Stimulated activated CD4-positive, alpha-beta T cell treated with anti-CD3 and anti-CD28 coated beads, Interleukin-1b, Interleukin-23, amount 100 ng/mL, for 24 hours (primary cell): ENCODE results near the gene MLF2.
"Not testable (repeated sequence)": the region's sequence is repeated elsewhere in the genome, so short reads cannot be mapped to it uniquely, and the experiment has no call there.

Experiments
- DNase-seq, 4 experiments: peaks; one replicate each; pipeline ENCODE4 v3.0.0-alpha.2; 2020; ENCODE audit warnings: low read depth in 4 of 4, low spot score in 1 of 4

Gene MLF2

DNA sequence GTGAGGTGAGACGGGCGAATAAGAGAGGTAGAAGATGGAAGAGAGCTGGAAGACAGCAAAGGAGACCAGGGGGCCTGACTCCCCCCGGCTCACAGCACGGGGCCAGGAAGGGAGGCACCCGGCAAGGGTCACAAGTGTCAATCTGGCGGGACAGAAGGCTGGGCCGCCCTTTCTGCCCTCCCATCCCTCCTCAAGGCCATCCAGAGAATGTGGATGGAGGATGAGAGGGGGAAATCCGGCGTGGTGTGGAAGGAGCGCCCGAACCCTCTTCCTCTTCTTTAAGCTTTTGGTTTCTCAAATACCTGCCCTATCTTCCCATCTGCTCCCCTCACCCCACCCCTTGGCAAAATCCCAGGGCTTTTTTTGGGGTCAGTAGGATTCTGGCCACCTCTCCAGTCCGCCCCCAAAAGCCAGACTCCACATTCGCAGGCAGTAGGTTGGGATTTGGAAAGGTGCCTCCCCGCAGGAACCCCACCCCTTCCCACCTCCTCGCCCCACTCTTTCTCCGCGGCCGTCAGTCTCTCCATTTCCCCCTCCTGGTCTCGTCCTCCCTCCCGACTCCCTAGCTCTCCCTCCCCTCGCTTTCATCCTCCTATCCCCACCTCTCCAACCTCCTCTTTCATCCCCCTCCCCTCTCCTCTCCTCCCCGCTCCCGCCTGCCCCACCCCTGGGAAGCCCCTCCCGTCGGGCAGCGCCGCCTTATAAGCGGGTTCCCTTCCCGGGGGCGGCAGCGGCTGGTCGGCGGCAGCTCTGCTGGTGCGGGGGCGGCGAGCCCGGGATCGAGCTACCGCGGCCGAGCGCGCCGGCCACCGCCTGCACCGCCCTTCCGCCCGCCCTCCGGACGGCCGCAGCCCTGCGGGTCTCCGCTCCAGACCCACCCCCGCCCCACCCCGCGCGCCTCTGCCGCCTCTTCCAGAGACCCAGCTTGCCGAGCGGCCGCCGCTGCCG, 13.0 kb upstream of the MLF2 start, which contains the start of gene PTMS:
TSS of gene PTMS (plus strand) at position 730 of the 948 bp plus-strand sequence. CDS start 343 bp downstream, outside the sequence.
- DNase-seq, result no peak

GRCh38 chr12:6765048-6765633, 12.2 kb upstream of the MLF2 start:
- no peak for DNase-seq

- DNase-seq, result no peak
Measured at GRCh38 chr12:6764011-6764828, 11.3 kb upstream of the MLF2 start.

DNA sequence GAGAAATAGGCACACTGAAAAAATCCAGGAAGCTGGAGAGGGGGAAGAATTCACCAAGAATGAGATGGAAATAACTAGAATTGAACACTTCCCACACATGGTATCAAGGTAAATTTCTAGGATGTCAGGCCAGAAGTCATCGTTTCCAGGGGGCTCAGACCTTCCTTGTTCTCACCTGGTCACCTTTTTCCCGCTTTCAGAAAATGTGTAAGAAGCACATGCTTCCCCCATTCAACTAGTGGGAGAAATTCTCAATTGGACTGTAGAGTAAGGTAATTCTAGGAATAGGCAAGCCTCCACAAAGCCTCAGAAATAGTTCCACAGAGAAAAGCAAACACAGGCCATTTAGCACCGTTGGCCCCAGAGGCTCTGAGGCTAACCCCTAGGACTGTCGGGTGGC, 10.4 kb upstream of the MLF2 start:
- DNase-seq, result no peak

DNA sequence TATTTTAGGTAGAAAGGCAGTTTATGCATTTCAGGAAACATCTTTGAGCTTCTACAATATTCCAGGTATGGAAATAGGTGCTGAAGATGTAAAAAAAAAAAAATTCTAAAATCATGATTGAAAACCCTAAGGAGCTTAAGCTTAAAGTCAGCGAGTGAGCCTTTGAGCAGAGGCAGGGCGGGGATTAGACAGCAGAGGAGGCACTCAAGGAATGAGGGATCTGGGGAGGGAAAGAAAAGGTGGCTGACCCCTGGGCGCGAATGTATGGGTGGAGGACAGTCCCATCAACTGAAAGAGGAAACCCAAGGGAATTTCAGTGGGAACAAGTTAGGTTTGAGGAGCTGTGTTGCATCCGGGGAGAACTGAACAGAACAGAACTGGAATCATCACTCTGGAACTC, 6.8 kb upstream of the MLF2 start:
- no peak for DNase-seq

DNA sequence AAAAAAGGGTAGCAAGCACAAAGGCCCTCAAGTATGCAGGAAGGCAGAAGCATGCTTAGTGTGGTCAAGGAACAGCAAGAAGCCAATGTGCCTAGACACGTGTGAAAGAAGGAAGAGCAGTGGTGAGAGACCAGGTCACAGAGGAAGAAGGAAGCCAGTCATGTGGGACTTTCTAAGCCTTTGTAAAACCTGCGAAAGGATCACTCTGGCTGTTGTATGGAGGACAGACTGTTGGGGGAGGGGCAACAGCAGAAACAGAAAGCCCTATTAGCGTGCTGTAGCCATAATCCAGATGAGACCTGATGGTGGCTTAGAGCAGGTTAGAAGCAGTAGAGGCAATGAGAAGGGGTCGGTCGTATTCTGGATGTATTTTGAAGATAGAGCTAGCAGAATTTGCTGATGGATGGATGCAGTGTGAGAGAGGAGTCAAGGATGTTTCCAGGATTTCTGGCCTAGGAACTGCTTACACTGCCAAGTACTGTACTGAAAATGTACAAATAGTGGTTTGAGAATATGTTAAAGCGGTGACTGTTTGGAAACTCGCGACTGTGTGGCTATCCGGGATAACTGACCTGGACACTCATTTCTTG, 5.7 kb upstream of the MLF2 start:
- DNase-seq, result no peak

- DNase-seq, result no peak
Measured at GRCh38 chr12:6757028-6757690, 4.2 kb upstream of the MLF2 start.

DNA sequence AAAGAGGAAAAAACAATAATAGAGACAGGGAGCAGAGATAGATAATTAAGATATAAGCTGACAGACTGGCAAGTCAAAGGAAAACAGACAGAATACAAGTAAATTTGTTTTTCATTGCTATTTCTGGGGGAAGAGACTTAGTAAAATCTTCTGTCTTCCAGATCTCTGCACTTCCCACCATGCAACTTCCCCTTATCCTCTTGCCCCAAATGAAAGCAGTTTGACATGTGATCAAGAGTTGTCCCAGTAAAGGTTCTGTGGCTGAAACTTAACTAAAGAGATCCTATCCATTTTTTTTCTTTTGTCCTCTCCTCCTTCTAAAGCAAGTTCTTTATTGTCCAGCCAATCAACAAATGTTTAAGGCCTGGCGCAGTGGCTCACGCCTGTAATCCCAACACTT, 1.5 kb upstream of the MLF2 start:
- DNase-seq, result no peak

- DNase-seq, result no peak
Measured at GRCh38 chr12:6753772-6754356, 923 bp upstream of the MLF2 start.

GRCh38 chr12:6752167-6752920, 597 bp downstream of the MLF2 start:
- DNase-seq, result no peak

- no peak for DNase-seq
Measured at GRCh38 chr12:6751767-6752166, 1.2 kb downstream of the MLF2 start.

- no peak for DNase-seq
Measured at GRCh38 chr12:6750506-6750905, 2.4 kb downstream of the MLF2 start.

- no peak for DNase-seq
Measured at GRCh38 chr12:6748761-6749160, 4.2 kb downstream of the MLF2 start.

- no peak for DNase-seq
Measured at GRCh38 chr12:6747216-6747615, 5.7 kb downstream of the MLF2 start.

DNA sequence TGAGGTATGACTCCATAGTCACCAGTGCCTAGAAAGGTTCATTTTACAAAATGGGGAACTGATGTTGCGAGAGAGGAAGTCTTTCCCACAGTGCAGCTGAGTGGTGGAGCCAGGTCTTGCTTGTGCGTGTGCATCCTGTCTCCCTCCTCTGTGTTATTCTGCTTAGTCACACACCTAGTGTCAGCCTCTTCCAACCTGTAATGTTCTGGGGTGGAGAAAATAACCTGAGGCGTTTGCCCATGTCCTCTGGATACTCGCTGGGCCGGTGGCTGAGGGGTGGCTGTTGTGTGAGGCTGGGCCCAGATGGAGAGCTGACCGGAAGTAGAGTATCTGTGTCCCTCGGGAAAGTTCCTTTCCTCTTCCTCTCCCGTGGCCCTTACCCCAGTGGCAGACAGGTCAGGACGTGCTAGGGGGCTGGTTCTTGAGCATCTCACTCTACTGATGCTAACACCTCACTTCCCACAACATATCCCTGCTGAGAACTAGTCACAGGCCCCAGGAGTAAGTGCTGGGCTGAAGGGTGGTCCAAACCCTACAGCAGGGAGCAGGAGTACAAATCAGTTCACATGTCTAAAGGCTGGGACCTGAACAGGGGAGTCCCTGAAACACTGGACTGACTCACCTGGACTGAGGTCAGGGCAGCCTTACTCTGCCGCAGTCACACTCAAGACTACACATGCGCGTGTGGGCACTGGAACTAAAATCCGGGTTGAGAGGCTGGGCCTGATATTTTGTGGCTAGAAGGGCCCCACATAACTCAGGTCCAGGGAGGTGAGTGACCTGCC, 7.0 kb downstream of the MLF2 start:
- no peak for DNase-seq

DNA sequence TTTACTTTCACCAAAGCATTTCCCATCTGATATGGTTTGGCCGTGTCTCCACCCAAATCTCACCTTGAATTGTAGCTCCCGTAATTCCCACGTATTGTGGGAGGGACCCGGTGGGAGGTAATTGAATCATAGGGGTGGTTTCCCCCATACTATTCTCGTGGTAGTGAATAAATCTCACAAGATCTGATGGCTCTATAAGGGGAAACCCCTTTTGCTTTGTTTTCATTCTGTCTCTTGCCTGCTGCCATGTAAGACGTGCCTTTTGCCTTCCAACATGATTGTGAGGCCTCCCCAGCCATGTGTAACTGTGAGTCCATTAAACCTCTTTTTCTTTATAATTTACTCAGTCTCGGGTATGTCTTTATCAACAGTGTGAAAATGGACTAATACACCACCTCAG, 9.6 kb downstream of the MLF2 start:
- DNase-seq, result not testable (repeated sequence)

DNA sequence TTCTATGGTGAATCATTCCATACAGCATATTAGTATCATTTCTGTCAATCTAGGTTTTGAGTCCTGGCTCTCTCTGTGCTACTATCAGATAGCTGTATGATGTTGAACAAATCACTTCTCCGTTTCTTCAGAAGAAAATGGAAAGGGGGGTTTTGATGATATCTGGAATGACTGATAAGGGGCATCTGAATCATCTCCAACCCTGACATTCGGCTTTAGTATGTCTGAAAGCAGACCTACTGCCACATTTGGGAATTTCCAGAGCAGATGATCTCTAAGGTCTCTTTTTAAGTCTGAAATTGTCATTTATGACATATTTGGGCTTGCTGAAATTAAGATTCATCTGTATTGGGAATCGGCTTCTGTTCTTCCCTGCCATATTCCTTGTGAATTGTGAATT, 10.1 kb downstream of the MLF2 start:
- no peak for DNase-seq

DNA sequence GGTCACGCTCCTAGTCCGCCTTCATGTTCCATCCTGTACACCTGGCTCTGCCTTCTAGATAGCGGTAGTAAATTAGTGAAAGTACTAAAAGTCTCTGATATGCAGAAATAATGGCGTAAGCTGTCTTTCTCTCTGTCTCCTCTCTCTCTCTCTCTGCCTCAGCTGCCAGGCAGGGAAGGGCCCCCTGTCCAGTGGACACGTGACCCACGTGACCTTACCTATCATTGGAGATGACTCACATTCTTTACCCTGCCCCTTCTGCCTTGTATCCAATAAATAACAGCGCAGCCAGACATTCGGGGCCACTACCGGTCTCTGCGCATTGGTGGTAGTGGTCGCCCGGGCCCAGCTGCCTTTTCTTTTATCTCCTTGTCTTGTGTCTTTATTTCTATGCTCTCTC, 10.9 kb downstream of the MLF2 start:
- DNase-seq, result not testable (repeated sequence)

GRCh38 chr12:6736754-6737153, 16.2 kb downstream of the MLF2 start:
- no peak for DNase-seq
